Pancreas (tissue), 10 donors: ENCODE results near the gene PSD4. TPM values are rescaled to one million over a fixed set of nuclear protein-coding genes. Genes with fewer than 3 reads are reported as not detected.

Source experiments
- ATAC-seq, 4 donors: fragments of 200-7000 bp; cut with Tn5 transposase; one replicate each; pipeline versions ENCODE4 v1.8.0 to v1.9.1; 2020; ENCODE audit warnings: mild to moderate bottlenecking in 4 of 4, moderate library complexity in 4 of 4
- DNase-seq, 6 donors: peaks; one replicate each; pipeline ENCODE4 v3.0.0-alpha.2; 2020
- FAIRE-seq: peaks from 2 replicates; lab custom pipeline; 2012; peaks lifted over from hg19 to GRCh38; lab: Jason Lieb, UNC
- H3K27ac ChIP-seq, 4 donors: fragments of 200-600 bp; sonication (generic); 1 replicate in 3 of 4; 2 replicates in 1 of 4; pipeline versions ENCODE4 v1.5.0 to v1.8.0; 2020
- H3K27me3 ChIP-seq, 4 donors: fragments of 200-600 bp; one replicate each; pipeline ENCODE4 v1.8.0; 2021
- H3K36me3 ChIP-seq, 3 donors: fragments of 200-600 bp; sonication (generic) in 1 of 3; one replicate each; pipeline versions ENCODE4 v1.5.0 to v1.8.0; 2020 to 2021
- H3K4me1 ChIP-seq, 3 donors: fragments of 200-600 bp; one replicate each; pipeline ENCODE4 v1.8.0; 2021
- H3K4me3 ChIP-seq, 4 donors: fragments of 200-600 bp; sonication (generic) in 2 of 4; one replicate each; pipeline versions ENCODE4 v1.5.0 to v1.8.0; 2020 to 2021
- H3K9me3 ChIP-seq, 4 donors: fragments of 200-600 bp; one replicate each; pipeline ENCODE4 v1.8.0; 2021
- WGBS, 2 donors: extraction: QIAGEN DNeasy Blood & Tissue Kit; methylation state at CpG; one replicate each; pipeline ENCODE4 v1.1.7; 2013; 5-methylcytosine and 5-hydroxymethylcytosine counted together
- intact Hi-C, 3 donors: fragments of 100-400 bp; cut with DNase I; formaldehyde crosslinking; loops; one replicate each; pipeline versions ENCODE4 v1.11.1 to v1.14.2; 2022
- polyA plus RNA-seq, 2 donors: library from polyadenylated mRNA; stranded (reverse); fragments of 200-250 nt; gene quantifications; one replicate each; pipeline ENCODE4 v1.2.3, GENCODE V29; 2013
- total RNA-seq, 6 donors: library from RNA; stranded (reverse); fragmentation: NEBNext Ultra II Directional in 4 of 6; extraction: Animal tissue kit (Norgen Biotek cat#: 25700) in 4 of 6; gene quantifications; one replicate each; pipeline versions ENCODE4 v1.2.1 to v1.2.4, GENCODE V29; 2021 to 2023
- TF ChIP-seq, protein P1 (sequence below), 4 donors: fragments of 200-600 bp; sonication (generic) in 3 of 4; IDR thresholded peaks; one replicate each; pipeline versions ENCODE4 v1.5.0 to v1.8.0; 2021; ENCODE audit warnings: antibody characterized with exemption in 4 of 4
- donor health status: healthy with polysubstance abuse.
- donor health status: DM: no; HTN: no; CAD: no; lungs with moderate emphysema.
- donor health status: DM: no; HTN: no; CAD: no.
- donor health status: control.
- donor health status: control.
- donor health status: Bipolar disorder and iron deficiency.
- donor health status: DM: yes; HTN: yes; CAD: no.
- donor health status: DM: no; HTN: no; CAD: no.
- donor health status: DM: no; HTN: no; CAD: no.
- donor health status: DM: yes; HTN: yes; CAD: no.

PSD4 gene
- total and polyA plus RNA-seq, 8 donors: 15.9 to 37.6 (median 26.0) TPM

DNA sequence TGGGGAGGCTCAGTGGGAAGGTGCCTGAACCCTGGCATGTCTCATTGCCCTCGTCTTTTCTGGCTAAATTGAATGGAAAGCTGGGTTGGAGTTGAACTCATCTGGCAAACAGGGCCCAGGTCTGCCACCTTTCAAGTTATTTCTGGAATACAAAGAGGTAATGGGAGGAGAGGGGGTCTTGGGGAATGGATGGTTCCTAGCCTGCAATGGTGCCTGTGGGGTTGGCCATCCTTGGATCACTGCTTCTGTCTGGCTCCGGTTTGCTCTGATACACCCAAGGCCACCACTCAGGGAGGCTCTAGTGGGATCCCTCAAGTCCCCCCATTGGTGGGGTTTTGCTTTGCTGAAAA is 45.3 kb downstream of the PSD4 start:
- DNase-seq (no peak), FAIRE-seq (no peak), ATAC-seq (no peak)
- Histone ChIP-seq H3K4me3 (no peak overlapping the region), H3K4me1 (peaks cover 0 to 18% (median 9%) of the 10 kb centered on the region in 3 donors), H3K27me3 (no peaks in the 10 kb centered on the region), H3K36me3 (no peaks in the 10 kb centered on the region), H3K9me3 (no peaks in the 10 kb centered on the region), H3K27ac (peak overlapping the region in 3 of 4 donors; percentile 85 to 90 (median 87))
- TF ChIP-seq, protein P1, sequence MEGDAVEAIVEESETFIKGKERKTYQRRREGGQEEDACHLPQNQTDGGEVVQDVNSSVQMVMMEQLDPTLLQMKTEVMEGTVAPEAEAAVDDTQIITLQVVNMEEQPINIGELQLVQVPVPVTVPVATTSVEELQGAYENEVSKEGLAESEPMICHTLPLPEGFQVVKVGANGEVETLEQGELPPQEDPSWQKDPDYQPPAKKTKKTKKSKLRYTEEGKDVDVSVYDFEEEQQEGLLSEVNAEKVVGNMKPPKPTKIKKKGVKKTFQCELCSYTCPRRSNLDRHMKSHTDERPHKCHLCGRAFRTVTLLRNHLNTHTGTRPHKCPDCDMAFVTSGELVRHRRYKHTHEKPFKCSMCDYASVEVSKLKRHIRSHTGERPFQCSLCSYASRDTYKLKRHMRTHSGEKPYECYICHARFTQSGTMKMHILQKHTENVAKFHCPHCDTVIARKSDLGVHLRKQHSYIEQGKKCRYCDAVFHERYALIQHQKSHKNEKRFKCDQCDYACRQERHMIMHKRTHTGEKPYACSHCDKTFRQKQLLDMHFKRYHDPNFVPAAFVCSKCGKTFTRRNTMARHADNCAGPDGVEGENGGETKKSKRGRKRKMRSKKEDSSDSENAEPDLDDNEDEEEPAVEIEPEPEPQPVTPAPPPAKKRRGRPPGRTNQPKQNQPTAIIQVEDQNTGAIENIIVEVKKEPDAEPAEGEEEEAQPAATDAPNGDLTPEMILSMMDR (IDR thresholded peaks at IDR 0.05): no peak
- intact Hi-C loops: no loop called here
- WGBS, 2 donors: 83 to 90% methylated on average over 2 of the region's 2 CpGs

DNA sequence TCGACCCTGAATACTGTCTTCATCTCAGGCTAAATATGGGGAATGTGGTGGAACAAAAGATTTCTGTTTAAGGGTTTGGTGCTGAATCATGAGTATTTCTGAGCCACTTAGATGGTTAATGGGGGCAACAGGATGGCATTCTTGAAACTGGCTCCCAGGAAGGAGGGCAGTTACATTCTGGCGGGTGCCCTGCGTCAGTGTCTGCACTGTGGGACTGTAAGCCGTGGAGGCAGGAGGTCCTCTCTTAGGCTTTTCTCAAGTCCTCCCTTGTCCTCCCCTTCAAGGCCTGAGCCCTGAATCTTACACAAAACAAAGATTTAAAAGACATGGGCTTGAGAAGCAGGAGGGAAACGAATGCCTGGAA is 45.7 kb downstream of the PSD4 start:
- 80 to 95% methylated on average over 5 of the region's 5 CpGs for WGBS, 2 donors
- ATAC-seq: no peak
- H3K4me3 ChIP-seq: no peak overlapping the region

DNA sequence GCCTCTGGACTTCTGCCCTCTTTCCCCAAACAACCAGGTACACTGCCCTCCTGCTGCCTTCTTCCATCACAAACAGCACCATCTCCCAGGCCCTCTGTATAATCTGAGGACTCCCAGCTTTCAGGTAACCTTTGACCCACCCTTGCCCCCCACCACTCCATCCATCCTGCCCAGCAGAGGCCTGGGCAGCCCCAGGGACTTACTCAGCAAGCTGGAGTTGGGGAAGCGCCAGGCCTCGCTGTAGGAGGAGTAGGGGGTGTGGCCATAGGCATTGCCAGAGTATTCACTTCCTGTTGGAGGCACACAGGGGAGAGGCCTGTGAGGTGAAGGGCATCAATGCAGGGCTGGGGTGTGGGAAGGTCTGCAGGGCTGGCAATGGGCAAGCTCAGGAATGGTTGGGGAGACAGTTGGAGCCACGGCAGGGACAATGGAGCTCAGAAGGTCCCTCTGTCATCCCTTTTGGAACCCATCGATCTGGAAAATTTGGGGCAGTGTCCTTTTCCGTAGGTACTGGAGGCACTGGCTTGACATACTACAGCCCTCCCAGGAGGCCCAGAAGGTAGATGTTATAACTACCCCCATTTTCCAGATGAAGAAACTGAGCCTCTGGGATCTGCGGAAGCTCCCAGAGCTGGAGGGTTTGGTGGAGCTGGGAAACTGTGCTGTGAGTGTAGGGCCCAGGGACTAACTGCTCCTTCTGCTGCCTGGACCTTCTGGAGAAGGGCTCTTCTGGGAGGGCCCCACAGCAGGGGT is 46.3 kb downstream of the PSD4 start:
- no peaks in the 10 kb centered on the region for H3K9me3 ChIP-seq
- TF ChIP-seq, protein P1 (IDR thresholded peaks at IDR 0.05): no peak
- intact Hi-C loops: no loop called here
- ATAC-seq (peak in 3 of 4 donors; percentile 52 to 70 (median 66)), FAIRE-seq (no peak), DNase-seq (peak in 5 of 6 donors; percentile 54 to 83 (median 63))
- WGBS, 2 donors: 65 to 86% methylated on average over 6 of the region's 6 CpGs
- H3K4me3 ChIP-seq: no peak overlapping the region
- H3K36me3 ChIP-seq: no peaks in the 10 kb centered on the region
- peaks cover 0 to 21% (median 9%) of the 10 kb centered on the region in 3 donors for H3K4me1 ChIP-seq
- H3K27ac ChIP-seq: peak overlapping the region in 2 of 4 donors; percentile 85 to 87
- no peaks in the 10 kb centered on the region for H3K27me3 ChIP-seq

More for the DNA sequence above, 45.7 kb downstream of the PSD4 start:
- TF ChIP-seq, protein P1 (IDR thresholded peaks at IDR 0.05): no peak
- DNase-seq: no peak
- no peak for FAIRE-seq
- peak overlapping the region in 2 of 4 donors; percentile 85 to 87 for H3K27ac ChIP-seq
- intact Hi-C loops: no loop called here
- peaks cover 0 to 18% (median 9%) of the 10 kb centered on the region in 3 donors for H3K4me1 ChIP-seq
- H3K9me3 ChIP-seq: no peaks in the 10 kb centered on the region
- H3K27me3 ChIP-seq: no peaks in the 10 kb centered on the region
- no peaks in the 10 kb centered on the region for H3K36me3 ChIP-seq

DNA sequence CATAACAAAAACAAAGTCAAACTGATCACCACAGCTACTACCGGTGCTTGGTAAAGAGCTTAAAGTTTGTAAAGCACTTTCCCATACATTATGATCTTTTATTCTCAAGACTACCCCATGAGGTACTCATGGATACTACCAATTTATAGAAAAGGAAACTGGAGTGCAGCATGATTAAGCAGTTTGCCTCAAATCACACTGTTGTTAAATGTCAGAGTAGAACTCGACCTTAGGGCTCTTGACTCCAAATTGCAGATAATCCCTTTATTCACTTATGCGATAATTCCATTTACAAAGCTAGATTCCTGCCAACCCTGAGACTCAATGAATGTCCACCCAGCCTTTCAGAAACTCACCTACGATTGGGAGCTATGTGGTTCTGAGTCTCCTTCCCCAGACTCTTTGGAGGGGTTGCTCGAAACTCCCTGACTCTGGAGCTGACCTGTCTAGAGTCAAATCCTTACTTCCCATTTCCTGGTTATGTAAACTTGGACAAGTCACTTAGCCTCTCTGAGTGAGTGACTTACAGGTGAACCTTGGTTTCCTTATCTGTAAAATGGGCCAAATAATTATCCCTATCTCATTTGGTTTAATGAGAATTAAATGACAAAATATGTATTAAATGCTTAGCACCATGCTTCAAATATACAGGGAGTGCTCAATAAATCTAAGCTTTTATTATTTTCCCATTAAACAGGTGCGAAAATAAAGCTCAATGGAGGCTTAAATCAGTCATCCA is 47.4 kb downstream of the PSD4 start:
- no peak for FAIRE-seq
- intact Hi-C loops: no loop called here
- Histone ChIP-seq H3K9me3 (no peaks in the 10 kb centered on the region), H3K36me3 (no peaks in the 10 kb centered on the region), H3K27ac (no peak overlapping the region), H3K27me3 (no peaks in the 10 kb centered on the region), H3K4me3 (no peak overlapping the region), H3K4me1 (peaks cover 5 to 25% (median 9%) of the 10 kb centered on the region in 3 donors)
- ATAC-seq: no peak
- WGBS, 2 donors: 80 to 85% methylated on average over 6 of the region's 6 CpGs
- TF ChIP-seq, protein P1 (IDR thresholded peaks at IDR 0.05): no peak
- no peak for DNase-seq
